ENCODE results near the gene TAF1A.
A peak's percentile ranks its signal among the peaks of the same experiment; 100 is the strongest.
"Not testable (repeated sequence)": the region's sequence is repeated elsewhere in the genome, so short reads cannot be mapped to it uniquely, and the experiment has no call there.

Gene TAF1A

DNA sequence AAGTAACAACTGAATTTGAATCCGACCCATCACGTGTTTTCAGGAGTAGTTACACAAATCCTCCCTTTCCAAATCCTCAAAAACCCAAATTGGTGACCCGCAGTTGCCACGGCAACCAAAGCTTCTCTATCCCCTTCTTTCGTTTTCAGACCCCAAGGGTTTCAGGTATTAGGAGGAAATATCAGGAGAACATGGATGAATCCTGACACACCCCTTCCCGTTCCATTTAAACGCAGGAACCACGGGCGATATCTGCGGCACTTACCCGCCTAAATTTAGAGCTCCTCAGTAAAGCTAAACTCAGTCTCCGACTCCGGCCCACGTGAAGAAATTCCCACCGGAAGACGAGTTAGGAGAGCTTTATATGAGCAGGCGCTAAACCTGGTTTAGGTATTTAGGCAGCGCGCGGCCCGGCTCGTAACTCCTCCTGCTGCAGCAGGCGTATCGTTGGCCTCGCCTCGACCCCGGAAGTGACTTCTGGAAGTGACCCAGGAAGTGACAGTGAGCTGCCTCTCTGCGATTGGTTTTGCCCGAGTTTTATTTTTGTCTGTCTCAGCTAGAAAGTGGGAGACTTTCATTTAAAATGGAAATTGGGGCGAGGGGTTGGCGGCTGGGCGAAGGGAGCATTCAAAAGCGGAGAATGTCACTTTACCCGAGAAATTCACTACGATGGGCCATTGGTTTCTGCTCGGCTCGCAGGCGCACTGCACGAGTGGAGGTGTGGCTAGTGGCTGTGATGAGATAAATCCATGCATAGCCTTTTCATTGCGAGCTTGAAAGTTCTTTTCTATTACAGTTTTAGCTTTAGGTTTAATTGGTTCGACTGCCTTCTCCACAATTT lies at the start of gene TAF1A:
TAF1A (minus strand) TSS at position 472 of the 841 bp plus-strand sequence.
- peak; percentile 67 for DNase-seq (ENCODE audit: low read depth)

DNA sequence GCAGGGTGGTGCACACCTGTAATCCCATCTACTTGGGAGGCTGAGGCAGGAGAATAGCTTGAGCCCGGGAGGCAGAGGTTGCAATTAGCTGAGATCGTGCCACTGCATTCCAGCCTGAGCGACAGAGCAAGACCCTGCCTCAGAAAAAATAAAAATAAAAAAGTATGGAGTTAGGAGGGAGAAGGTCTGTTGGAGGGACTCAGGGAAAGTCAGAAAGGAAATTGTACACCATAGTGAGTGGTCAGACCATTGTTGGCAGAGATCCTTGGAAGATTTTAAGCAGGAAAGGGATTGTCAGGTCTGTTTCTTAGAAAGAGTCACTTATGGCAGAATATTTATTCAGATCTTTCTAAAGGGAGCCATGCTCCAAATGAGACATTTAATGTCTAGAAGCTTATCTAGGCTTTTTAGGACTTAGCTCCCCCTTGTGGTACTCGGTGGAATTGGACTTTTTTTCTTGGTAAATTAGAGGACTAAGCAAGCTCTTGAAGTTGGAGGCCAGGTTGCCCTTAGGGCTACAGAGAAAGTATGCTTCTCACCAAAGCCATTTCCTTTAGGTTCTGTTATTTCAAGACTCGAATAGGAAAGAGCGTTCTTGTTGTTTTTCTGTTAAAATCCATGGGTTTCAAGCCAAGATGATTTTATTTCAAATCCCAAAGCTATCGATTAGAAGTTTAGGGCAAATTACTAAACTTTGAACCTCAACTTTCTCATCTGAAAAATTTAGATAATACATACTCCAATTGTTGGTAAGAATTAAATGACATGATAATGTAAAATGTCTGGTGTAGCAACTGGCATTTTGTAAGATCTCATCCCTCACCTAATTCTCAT lies 44.7 kb upstream of the TAF1A start:
- no peak for DNase-seq (ENCODE audit: low read depth)

DNA sequence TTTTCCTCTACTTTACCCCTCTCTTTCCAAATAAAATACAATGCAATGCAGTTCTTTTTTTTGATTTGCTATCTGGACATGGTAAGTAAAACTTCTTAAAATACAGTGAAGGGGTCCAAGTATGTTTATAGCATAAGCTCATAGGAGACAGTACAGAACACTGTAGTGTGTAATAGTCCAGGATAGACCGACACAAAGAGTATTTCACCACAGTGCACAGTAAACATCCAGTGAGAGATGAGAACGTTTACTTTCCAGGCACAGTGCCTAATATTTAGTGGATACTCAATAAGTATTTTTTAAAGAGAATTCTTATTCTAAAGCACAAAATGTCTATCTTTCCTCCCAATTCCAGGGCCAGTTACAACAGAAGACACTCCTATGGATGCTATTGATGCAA lies 43.0 kb upstream of the TAF1A start:
- DNase-seq (ENCODE audit: low read depth): no peak

DNA sequence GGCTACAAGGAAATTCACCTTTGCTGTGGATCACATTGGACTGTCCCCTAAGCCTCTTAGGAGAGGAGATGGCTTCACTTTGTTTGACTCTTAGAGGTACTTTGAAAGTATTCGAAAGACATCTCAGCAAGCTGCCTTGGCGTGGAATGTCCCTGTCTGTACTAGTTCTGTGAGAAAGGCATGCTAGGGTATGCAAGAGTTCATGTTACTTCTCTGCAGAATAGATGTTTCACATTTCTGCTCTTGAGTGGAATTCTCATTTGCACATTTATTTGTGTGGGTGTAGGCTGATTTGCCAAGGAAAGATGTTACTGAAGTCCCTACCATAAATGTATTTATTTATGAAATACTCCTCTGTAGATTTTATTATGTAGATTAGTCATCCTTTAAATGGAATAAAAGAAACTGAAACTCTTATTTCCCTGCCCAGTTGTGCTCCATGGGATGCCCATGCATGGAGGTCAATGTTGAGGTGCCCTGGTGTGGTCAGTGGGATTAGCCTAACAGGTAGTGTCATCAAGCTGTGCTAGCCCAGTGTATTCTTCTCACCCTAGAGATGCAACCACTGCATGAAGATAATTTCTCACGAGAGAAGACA lies 42.0 kb upstream of the TAF1A start:
- DNase-seq (ENCODE audit: low read depth): no peak

DNA sequence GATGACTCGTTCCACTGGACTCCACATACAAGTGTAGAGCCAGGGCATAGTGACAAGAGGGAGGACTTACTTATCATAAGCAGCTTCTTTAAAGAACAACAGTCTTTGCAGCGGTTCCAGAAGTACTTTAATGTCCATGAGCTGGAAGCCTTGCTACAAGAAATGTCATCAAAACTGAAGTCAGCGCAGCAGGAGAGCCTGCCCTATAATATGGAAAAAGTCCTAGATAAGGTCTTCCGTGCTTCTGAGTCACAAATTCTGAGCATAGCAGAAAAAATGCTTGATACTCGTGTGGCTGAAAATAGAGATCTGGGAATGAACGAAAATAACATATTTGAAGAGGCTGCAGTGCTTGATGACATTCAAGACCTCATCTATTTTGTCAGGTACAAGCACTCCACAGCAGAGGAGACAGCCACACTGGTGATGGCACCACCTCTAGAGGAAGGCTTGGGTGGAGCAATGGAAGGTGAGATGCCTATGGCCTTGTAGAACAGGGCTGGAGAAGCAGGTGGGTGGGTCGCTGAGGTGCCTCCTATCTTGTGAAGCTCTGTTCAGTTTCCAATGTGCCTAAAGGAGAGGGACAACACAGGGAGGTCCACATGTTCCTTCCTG lies 40.3 kb upstream of the TAF1A start:
- no peak for DNase-seq (ENCODE audit: low read depth)

DNA sequence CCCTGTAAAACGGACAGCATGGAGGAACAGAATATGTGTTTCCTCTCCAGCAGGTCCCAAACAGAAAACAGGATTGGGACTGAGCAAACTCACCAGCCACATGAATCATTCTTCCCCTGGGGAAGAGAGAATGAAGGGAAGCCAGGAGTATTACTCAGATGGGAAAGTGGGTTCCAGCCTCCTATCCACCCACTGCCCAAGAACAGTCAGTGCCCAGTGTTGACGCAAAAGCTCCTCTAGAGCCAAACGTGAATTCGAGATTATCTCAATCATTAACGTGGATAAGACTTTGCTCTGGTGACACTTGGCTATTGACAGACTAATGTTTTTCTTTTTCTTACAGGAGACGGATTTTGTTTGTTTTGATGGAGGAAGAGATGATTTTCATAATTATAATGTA lies 37.5 kb upstream of the TAF1A start:
- DNase-seq (ENCODE audit: low read depth): no peak

DNA sequence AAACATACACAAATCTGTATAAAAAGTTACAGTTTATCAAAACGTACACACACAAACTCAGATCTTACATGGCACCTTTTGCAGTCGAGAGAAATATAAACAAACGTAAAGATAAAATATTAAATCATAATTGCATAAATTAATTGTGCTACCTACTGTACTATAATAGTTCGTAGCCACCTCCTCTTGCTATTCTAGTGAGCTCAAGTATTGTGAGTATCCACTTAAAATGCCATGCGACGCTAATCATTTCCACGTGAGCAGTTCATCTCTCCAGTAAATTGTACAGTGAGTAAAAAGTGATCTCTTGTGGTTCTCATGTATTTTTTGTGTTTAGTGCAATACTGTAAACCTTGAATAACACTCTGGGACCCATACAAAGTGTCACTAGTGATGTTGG lies 34.5 kb upstream of the TAF1A start:
- DNase-seq (ENCODE audit: low read depth): no peak

DNA sequence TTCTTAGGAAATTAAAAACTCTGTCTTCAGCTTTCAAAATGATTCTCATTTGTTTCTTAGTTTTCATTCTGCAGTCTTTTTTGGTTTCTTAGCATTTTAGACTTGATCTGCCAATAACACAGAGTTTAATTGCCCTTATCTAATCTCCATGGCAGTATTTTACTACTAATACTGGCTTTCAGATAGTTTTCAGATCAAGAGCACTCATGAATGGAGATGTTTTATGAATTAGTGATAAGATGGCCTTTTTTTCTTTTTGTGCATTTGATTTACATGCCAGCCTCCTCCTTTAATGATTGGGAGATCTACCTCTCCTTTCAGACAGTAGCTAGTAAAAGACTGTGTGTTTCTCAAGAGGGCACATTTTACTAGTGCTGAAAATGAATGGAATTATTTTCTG lies 33.7 kb upstream of the TAF1A start:
- no peak for DNase-seq (ENCODE audit: low read depth)

DNA sequence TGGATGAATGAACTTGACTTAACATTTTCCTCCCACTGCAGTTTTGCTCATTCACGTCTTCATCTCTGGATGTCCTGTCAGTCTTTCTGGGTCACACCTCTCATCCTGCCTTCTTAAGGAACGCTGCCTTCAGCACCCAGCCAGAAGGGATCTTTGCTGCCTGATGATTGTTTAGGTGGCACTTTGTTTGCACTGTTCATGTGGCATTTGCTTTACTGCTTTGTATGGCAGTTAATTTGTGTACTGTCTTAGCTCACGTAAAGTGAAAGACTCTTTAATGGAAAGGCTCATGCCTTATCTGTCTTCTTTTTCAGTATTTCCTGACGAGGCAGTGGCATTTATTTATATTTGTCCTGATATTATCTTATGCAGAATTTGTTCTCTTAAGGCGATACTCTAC lies 33.0 kb upstream of the TAF1A start:
- no peak for DNase-seq (ENCODE audit: low read depth)

DNA sequence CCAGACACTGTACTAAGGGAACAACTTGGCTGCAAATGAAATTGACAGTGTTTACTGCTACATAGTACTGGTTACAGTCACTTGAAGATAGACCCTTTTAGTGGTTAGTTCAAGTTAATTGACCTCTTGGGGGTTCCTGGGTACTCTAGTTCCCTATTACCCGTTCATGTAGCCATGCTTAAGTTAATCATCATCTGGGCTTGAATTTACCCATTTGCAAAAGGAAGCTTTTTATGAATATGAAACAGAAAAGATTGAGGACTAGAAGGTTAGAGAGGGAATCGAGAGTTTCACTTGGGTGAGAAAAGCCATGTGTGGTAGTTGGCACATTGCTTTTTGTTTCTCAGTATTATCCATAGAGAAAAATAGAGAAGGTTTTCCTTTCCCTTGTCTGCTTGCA lies 30.8 kb upstream of the TAF1A start:
- no peak for DNase-seq (ENCODE audit: low read depth)

DNA sequence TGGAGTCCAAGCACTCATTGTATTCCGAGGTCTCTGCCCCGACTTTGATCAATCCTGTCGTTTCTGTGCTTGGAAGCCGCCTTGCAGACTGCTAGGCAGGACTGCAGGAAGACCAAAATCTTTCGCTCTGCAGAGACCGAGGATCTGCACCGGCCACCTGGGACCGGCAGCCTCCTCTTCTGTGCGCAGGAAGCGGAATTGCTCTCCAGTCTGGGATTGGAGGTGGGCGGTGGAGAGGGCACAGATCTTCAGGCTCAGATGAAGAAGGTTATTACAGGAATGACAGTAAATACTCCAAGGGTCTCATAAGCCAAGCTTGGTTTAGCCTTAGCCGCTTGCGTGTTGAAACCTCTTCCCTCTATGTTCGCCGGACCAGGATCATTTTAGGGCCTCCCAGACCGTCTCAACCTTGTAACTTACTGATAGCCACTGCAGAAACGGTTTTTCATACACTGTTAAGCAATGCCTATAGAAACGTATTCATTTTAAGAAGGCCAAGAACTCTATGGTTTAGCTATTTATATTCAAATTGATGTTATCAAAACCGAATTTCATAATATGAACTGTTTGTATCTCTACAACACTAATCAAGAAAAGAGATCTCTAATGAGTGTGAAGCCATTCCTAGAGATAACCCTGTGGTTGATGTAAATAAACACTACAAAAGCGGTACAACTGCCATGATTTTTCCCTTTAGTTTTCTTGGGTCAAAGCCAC lies 29.3 kb upstream of the TAF1A start:
- no peak for DNase-seq (ENCODE audit: low read depth)

DNA sequence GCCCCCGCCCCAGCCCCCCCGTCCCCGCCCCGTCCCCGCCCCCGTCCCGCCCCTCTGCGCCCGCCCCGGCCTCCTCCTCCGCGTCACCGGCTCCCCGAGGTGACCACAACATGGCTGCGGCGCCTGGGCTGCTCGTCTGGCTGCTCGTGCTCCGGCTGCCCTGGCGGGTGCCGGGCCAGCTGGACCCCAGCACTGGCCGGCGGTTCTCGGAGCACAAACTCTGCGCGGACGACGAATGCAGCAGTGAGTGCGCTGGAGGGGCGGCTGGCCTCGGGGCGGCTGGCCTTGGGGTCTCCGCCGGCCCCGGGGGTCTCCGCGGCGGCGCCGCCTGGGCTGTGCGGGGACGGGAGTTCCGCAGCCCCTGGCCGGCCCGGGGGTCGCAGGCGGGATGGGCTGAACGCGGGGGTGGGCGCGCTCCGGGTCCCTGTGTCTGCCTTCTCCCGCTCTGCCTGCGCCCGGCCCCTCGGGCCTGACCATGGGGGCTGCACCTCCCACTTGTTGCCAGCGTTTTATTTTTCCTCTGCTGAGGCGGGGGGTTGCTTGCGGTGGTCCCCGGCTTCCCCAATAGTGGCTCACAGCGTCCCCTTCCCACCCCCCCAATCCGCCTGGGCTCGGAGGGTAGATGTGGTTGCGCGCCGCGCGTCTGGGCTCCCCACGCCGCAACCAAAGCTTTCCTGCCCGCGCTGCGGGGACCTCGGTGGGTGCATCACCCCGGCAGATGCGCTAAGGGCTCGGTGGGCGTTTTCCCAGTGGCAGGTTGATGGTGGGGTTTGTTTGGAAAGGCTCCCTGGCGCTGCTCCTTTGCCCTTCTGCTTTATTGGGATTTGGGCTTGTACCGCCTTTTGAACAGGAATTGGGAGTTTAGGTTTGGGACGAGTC lies 28.5 kb upstream of the TAF1A start, which contains the start of gene MIA3:
MIA3 (plus strand) TSS at position 97 of the 879 bp plus-strand sequence; CDS start at position 111, 14 bp downstream.
- DNase-seq (ENCODE audit: low read depth): peak; percentile 47

DNA sequence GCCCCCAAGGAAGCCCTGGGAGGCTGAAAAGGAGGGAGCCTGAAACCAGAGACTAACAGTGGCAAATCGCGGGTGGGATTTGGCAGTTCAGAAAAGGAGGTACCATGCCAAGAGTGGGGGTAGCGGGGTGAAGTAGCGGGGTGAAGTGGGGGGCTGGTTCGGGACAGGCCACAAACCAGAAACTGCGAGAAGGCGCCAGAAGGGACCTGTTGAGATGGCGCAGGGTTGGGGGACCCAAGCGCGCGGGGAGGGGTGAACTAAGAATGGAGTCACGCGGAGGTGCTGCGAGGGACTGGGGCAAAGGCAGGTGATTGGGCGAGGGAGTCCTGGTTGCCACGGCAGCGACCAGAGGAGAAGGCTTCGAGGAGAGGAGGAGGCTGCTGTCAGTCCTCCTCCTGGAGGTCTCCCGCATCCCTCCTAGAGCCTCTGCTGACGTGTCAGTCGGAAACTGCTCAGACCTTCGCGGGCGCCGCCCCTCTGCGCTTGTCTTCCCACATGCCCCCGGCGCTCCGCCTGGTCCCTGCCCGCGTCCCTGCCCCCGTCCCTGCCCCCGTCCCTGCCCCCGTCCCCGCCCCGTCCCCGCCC lies 27.7 kb upstream of the TAF1A start:
- peak; percentile 76 for DNase-seq (ENCODE audit: low read depth)

DNA sequence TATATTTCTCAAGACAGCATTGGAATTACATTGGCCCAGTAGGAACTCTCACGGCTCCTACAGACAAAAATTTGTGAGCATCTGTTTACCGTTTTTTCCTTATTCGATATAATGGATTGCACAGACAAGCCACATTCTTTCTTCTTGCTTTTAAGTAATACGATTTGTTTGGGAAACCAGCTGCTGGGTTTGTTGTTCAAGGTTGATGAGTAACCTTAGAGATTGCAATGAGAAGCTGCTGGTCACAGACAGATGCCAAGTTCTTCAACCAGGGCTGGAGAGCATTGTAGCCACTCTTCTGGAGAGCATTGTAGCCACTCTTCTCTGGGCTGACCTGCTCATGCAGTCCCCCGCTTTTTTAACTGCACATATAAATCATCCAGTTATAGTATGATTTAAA lies 26.8 kb upstream of the TAF1A start:
- DNase-seq (ENCODE audit: low read depth): no peak

DNA sequence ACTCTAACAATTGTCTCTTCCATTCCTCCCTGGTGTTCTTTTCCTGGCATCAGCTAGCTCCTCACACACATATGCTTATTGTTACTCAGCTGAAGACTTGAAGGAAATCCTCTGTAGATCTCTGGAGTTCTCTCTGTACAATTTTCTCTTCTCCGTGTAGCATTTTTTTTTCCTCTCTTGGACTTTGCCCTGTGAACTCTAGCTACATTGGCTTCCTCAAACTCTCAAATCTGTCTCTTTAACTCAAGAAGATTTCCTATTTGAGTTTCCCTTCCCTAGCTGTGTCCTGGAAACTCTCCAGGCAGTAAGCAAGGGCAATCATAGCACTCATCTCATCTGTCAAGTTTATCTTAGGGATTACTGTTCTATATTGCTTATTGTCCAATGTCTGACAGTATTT lies 23.9 kb upstream of the TAF1A start:
- no peak for DNase-seq (ENCODE audit: low read depth)

DNA sequence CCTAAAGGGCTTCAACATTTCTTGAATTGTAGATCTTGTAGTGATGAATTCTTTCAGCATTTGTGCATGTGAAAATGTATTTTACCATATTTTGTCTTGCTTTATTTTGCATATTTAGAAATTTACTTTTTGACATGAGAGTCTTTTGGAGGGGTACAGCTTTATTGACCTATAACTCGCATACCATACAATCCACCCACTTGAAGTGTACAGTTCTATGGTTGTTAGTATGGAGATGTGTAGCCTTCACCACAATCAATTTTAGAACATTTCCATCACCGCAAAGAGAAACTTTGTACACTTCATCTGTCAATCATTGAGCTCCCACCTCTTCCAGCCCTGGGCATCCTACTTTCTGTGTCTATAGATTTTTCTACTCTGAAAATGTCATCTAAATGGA lies 21.0 kb upstream of the TAF1A start:
- no peak for DNase-seq (ENCODE audit: low read depth)

DNA sequence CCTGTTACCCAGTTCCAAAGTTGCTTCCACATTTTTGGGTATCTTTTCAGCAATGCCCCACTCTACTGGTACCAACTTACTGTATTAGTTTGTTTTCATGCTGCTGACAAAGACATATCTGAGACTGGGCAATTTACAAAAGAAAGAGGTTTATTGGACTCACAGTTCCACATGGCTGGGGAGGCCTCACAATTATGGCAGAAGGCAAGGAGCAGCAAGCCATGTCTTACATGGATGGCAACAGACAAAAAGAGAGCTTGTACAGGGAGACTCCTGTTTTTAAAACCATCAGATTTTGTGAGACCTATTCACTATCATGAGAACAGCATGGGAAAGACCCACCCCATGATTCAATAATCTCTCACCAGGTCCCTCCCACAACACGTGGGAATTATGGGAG lies 19.4 kb upstream of the TAF1A start:
- DNase-seq (ENCODE audit: low read depth): not testable (repeated sequence)

DNA sequence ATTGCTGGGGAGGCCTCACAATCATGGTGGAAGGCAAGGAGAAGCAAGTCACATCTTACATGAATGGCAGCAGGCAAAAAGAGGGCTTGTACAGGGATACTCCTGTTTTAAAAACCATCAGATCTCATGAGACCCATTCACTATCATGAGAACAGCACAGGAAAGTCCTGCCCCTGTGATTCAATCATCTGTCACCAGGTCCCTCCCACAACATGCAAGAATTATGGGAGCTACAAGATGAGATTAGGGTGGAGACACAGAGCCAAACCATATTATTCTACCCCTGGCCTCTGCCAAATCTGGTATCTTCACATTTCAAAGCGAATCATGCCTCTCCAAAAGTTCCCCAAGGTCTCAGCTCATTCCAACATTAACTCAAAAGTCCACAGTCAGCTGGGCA lies 17.0 kb upstream of the TAF1A start:
- DNase-seq (ENCODE audit: low read depth): no peak

DNA sequence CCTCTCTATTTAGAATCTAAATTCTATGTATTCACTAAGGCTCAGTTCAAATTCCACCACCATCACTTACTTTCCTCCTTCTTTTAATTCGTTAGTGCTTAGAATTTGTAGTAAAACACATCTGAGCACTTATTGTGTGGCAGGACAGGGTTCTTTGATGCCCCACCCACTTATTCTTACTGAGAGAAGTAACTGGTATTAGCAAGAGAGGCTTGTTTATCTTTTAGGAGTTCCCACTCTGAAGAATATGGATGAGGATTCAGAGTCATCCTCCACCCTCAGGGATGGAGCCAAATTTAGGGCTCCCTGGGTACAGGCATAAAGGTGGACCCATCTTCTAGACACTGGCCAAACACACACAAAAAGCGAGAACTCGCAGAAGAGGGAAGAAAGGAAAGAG lies 11.5 kb upstream of the TAF1A start:
- DNase-seq (ENCODE audit: low read depth): no peak

DNA sequence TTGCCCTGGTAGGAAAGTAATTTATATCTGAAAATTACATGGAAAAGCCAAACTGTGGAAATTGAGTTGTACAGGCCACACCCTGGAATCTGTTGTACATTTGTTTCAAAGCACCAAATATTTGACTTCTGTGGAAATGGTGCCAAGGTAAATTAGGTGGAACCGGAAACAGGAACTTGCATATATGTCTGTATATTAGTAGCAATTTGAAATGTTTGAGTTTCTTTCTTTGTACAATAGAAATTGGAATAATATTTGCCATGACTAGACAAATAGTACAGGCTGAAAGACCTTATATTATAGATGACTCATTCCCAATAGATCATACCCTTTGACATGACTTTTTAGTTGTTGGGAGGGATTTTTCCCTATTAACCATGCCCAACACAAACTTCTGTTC lies 10.5 kb upstream of the TAF1A start:
- DNase-seq (ENCODE audit: low read depth): no peak

Measured in stimulated activated CD8-positive, alpha-beta memory T cell treated with anti-CD3 and anti-CD28 coated beads, Interleukin-7, amount 100 ng/mL, for 24 hours (primary cell).